Activated CD4-positive, alpha-beta T cell treated with anti-CD3 and anti-CD28 coated beads, Interleukin-2, amount 50 U/mL, for 4 hours (primary cell): ENCODE measurements around the gene EHMT1.
A peak's percentile ranks its signal among the peaks of the same experiment; 100 is the strongest.

Source experiments
- DNase-seq, 2 experiments: peaks; one replicate each; pipeline ENCODE4 v3.0.0-alpha.2; 2020

Gene EHMT1

GRCh38 chr9:137748311-137748710 lies 129.5 kb downstream of the EHMT1 start:
- no peak for DNase-seq

DNA sequence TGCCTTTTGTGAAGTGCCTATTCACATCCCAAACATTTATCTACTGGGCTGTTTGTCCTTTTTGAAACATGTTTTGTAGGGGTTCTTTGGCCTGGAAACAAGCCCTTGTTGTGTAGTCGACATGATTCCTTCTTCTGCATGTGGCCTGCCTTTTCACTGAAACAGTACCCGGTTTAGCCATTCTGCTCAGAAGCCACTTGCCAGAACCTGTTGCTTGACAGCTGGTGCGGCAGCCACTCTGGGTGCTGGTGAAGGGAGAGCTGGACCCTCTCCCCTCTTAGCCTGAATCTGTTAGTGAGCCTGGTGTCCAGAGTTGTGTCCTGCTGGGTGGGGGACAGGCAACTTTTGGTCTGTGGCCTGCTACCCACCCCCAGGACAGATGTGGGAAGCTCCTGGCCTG lies 129.9 kb downstream of the EHMT1 start:
- no peak for DNase-seq

- no peak for DNase-seq
These were observed 130.7 kb downstream of the EHMT1 start for GRCh38 chr9:137749511-137749910.

- no peak for DNase-seq
These were observed 131.2 kb downstream of the EHMT1 start for GRCh38 chr9:137750007-137750406.

GRCh38 chr9:137750566-137750965 lies 131.8 kb downstream of the EHMT1 start:
- DNase-seq, result no peak

- no peak for DNase-seq
These were observed 132.8 kb downstream of the EHMT1 start for GRCh38 chr9:137751616-137752015.

GRCh38 chr9:137752426-137752825 lies 133.6 kb downstream of the EHMT1 start:
- DNase-seq, result no peak

GRCh38 chr9:137753192-137753765 lies 134.5 kb downstream of the EHMT1 start:
- no peak for DNase-seq

DNA sequence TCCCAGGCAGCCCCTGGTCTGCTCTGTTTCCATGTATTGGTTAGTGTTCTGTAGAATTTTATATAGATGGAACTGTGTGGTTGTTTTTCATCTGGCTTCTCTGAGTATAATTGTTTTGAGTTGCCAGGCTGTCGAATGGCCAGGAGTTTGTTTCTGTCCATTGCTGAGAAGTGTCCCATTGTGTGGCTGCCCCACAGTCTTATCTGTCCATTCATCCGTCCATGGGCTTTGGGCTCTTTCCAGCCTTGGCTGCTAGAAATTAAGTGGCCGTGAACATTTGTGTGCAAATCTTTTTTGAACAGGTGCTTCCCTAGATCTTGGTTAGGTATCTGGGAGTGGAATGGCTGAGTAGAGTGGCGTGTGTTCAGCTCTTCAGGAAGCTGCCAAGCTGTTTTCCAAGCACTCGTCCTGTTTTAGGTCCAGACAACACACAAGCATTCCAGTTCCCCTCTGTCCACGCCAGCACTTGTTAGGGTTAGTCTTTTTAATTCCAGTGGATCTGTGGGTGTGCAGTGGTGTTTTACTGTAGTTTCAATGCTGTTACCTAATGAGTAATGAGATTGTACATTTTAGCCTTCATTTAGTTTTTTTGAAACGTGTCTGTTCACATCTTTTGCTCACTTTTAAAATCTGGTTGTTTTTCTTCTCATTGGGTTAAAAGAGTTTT lies 136.6 kb downstream of the EHMT1 start:
- no peak for DNase-seq

- no peak for DNase-seq
These were observed 137.4 kb downstream of the EHMT1 start for GRCh38 chr9:137756045-137756744.

- DNase-seq, result no peak
These were observed 138.3 kb downstream of the EHMT1 start for GRCh38 chr9:137757139-137757538.

DNA sequence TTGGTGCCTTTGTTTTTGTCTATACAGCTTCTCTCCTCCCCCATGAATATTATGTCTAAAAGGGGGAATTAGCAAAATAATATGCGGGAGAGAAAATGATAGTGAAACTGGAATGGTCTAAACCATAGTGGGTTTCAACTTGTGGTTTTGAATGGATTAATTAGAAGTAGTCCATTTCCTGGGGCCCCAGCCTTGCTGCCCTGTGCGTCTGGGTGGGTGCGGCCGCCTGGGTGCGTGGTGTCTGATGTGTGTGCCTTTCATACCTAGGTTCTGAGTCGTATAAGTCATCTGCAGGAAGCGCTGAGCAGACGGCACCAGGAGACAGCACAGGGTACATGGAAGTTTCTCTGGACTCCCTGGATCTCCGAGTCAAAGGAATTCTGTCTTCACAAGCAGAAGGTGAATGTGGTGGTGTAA lies 138.8 kb downstream of the EHMT1 start:
- DNase-seq, result peak; percentile 29 to 45

GRCh38 chr9:137758067-137758466 lies 139.3 kb downstream of the EHMT1 start:
- no peak for DNase-seq

GRCh38 chr9:137759117-137759516 lies 140.3 kb downstream of the EHMT1 start:
- no peak for DNase-seq

DNA sequence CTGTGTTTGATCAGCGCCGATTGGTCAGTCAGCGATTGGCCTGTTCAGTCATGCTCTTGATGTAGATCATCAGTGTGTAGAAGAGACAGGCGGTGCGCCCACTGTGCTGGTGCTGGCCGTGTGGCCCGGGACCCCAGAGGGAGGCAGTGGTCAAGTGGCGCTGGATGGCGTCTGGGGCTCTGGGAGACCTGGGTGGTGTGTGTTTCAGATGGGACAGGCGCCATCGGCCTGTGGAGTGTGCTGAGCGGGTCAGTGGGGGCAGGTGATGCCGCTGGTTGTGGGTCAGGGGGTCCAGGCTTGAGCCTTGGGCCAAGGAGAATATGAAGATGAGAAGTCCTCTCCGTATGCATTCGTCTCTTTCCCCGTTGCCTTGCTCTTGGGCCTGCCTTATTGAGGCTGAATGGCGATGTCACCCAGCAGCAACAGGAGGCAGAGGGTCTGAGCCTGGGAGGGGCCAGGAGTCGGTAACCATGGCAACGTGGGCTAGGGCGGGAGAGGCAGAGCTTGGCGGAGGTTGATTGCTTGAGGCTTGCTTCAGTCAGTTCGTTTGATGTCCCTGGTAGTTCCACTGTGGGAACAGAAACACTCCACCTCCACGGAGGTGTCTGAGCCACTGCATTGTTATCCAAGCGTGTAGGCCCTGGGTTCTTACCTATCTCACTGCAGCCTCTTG lies 141.0 kb downstream of the EHMT1 start:
- DNase-seq, result no peak

GRCh38 chr9:137760426-137760825 lies 141.6 kb downstream of the EHMT1 start:
- DNase-seq, result no peak

- DNase-seq, result no peak
These were observed 142.2 kb downstream of the EHMT1 start for GRCh38 chr9:137761032-137761431.

GRCh38 chr9:137761793-137762192 lies 143.0 kb downstream of the EHMT1 start:
- DNase-seq, result no peak

DNA sequence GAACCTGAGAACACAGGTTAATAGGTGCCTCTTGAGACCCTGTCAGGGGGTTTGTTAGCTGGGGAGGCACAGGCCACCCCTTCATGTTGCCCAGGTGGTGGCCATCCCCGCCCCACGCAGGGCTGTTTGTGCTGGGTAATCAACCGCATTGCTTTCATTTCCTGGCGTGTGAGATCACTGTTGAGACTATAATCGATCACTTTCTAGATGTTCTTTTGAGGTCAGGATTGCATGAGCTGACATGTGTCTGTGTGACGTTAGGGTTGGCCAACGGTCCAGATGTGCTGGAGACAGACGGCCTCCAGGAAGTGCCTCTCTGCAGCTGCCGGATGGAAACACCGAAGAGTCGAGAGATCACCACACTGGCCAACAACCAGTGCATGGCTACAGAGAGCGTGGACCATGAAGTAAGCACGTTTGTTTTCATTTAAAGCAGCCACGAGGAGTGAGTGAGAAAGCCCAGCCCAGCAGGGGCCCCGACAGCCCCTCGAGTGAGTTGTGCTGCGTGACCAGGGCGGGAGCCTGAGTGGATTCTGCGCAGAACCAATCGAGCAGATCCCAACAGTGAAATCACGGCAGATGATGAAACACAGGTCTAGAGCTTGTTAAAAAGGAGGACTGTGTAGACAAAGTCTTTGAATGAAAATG lies 143.7 kb downstream of the EHMT1 start:
- DNase-seq, result no peak

- no peak for DNase-seq
These were observed 144.6 kb downstream of the EHMT1 start for GRCh38 chr9:137763271-137763955.

DNA sequence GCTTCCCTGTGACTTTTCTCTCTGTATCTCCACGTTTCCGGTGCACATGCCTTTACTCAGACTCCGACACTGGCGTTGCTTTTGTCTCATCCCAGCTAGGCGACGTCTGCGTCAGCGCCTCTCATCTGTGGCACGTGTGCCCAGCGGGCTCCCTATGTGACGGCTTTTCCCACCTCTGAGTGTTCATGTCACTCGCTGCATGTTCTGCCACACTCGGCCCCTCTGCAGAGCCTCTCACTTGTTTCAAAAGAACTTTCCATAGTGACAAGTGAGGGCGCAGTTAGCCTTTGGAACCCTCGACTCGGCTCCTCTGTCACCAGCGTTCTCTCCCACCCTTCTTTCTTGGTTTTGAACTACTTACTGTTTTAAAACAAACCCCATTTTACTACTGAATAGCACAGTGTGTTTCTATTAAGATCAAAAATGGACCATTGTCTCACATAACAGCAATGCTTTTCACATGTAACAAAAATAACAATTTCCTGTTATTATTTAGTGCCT lies 145.4 kb downstream of the EHMT1 start:
- no peak for DNase-seq

GRCh38 chr9:137764981-137765380 lies 146.2 kb downstream of the EHMT1 start:
- no peak for DNase-seq
